GM19240 (cell line): Measurements from ENCODE around the gene CARS1.

Experiments
- DNase-seq: peaks from one replicate; pipeline ENCODE4 v3.0.0; 2011; ENCODE audit warnings: low spot score; ENCODE audit not compliant: insufficient read length

The CARS1 gene

GRCh38 chr11:2963112-2963754 lies 94.0 kb downstream of the CARS1 start:
- DNase-seq: no peak

GRCh38 chr11:2961080-2961479 lies 96.1 kb downstream of the CARS1 start:
- DNase-seq: no peak

DNA sequence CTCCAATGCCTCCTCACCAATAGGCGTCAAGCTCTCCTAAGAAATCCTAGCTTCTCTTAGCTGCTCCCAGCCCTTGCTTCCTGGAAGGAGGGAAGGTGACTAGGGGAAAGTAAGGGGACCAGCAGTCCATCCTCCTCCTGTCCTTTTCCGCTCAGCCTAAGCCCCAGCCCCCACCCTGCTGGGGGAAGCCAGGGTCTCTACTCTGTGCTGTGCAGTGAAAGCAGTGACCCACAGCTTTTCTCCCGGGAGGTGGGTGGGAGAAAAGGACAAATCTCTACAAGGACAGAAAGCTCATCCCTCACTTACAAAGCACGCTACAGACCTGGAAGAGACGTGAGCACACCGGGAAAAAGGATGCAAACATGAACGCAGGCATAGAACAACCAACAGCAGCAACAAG lies 97.1 kb downstream of the CARS1 start:
- DNase-seq: no peak

DNA sequence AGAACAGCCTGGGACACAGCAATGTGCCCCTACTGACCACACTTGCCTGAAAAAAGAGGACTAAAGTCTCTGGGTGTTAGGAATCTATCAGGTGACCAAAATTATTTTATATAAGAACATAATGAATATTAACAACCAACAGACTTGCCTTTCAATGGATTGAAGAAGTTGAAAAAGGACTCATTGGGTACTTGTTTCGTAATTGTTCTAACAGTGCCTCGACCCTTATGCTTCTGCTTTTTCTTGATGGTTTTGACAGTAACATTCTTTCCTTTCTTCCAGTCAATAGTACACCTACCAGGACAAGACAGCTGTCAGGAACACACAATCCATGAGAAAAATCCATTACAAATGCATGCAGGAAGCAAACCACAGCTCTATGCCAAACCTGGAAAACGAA lies 99.0 kb downstream of the CARS1 start:
- no peak for DNase-seq

GRCh38 chr11:2955906-2956476 lies 101.2 kb downstream of the CARS1 start:
- DNase-seq: no peak

DNA sequence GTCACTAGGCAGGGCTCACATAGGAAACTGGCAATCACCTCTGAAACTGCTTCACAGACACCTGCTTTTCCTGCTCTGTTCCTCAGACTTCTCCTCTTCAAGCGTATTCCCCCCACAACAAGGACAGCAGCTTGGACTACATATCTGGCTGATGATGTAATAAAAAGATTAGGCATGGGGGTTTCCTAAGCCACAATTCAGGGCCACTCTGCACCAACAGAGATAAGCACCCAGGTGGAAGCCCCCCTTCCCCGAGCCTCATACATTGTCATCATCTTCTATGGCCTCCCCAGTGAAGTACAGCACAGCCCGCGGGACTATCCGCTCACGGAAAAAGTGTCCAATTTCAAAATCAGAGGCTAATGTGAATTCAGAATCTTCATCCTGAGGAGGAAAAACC lies 103.0 kb downstream of the CARS1 start:
- DNase-seq: no peak

DNA sequence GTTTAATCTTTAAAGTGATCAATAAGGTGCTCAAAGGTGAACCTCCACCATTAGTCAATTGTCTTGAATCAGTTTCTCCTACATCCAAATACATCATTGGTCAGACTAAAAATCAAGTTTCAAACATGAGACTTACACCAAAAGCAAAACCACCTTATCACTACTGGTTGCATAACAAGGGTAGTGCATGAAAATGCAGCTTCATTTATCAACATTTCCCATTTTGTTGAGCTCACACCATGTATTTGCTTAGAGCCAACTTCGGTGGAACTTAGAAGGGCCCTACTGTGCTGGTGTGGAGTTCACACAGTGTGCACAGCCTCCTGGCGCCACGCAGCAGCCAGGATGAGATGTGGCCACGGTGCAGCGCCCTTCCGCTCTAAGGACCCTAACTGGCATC lies 104.9 kb downstream of the CARS1 start:
- DNase-seq: no peak

GRCh38 chr11:2951231-2952110 lies 105.8 kb downstream of the CARS1 start:
- no peak for DNase-seq
